Measurements from ENCODE around the gene FOXC1. TPM values are rescaled to one million over a fixed set of nuclear protein-coding genes. Genes with fewer than 3 reads are reported as not detected.

The FOXC1 gene
- total and polyA plus RNA-seq, 2 of the 13 experiments (the other 11 are each of a cell fraction or from before 2014, with no cell fraction given) = 0.44 to 0.55 TPM

DNA sequence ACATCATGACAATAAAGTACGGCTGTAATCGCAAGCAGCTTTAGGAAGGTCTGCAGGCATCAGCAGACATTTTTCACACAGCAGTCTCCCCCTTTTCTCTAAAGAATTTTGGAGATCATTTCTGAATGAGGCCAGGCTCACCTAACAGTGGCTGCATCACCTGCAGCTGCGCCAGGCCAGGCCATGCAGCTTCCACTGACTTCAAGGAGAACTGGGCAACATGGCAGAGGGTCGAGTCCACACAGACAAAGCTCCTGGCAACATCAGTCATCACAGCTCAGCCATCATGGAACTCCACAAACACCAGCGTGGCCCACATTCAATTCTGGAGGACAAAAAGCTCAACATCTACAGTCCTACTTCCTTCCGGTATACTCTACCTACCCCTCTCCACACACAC, 17.8 kb upstream of the FOXC1 start:
- intact Hi-C loops (cut with micrococcal nuclease; ENCODE audit: unreplicated experiment) (loop anchor here (10.0 kb wide), 1 partner anchor 1463 kb away; no protein-coding TSS in a partner anchor), in situ Hi-C loops (cut with HindIII; ENCODE audit: extremely low pct_ligation_motif_present, low pct_unique_long_range_greater_than_20kb) (loop anchor here (5.0 kb wide), 2 partner anchors 615 to 1040 kb away; no protein-coding TSS in a partner anchor)
- WGBS (ENCODE audit: low lambda C conversion rate) = 76% methylated on average over 4 of the region's 6 CpGs
- no peaks in the 10 kb centered on the region for H3K36me3 ChIP-seq (replicated peaks in 1 of 2; ENCODE audit: control insufficient read depth in 1 of 2, insufficient read depth in 2 of 2, low read length in 2 of 2)
- CTCF ChIA-PET (ENCODE audit: low intra/inter-chr PET ratio, low total read pairs) = no interaction called here
- no peak overlapping the region for H3K4me3 ChIP-seq (replicated peaks in 1 of 3; ENCODE audit: insufficient read depth in 1 of 3, low read depth in 2 of 3, low read length in 3 of 3)
- FAIRE-seq (no peak), DNase-seq (ENCODE audit: low spot score) (no peak), ATAC-seq (no peak)
- no peak overlapping the region for H2AFZ ChIP-seq (ENCODE audit: low read length)
- H3K79me2 ChIP-seq (ENCODE audit: insufficient read depth, low read length) = no peaks in the 10 kb centered on the region
- H4K20me1 ChIP-seq (ENCODE audit: insufficient read depth, low read length) = no peaks in the 10 kb centered on the region
- H3K9ac ChIP-seq (ENCODE audit: insufficient read depth, low read depth, low read length) = no peak overlapping the region
- no peaks in the 10 kb centered on the region for H3K9me3 ChIP-seq (ENCODE audit: low read length)
- H3K4me1 ChIP-seq (ENCODE audit: insufficient read depth, low read length) = peaks cover 42% of the 10 kb centered on the region
- BruUV-seq (replicated peaks) = no TSS peak
- POLR2A ChIA-PET = no interaction called here
- H3K27me3 ChIP-seq (ENCODE audit: control insufficient read depth in 1 of 2, insufficient read depth in 2 of 2, low read length in 2 of 2) = peaks cover 11 to 42% of the 10 kb centered on the region in 2 experiments; a peak in 4 of 5 replicates
- no peak overlapping the region for H3K4me2 ChIP-seq (ENCODE audit: low read depth, low read length)
- TF ChIP-seq, protein P1, sequence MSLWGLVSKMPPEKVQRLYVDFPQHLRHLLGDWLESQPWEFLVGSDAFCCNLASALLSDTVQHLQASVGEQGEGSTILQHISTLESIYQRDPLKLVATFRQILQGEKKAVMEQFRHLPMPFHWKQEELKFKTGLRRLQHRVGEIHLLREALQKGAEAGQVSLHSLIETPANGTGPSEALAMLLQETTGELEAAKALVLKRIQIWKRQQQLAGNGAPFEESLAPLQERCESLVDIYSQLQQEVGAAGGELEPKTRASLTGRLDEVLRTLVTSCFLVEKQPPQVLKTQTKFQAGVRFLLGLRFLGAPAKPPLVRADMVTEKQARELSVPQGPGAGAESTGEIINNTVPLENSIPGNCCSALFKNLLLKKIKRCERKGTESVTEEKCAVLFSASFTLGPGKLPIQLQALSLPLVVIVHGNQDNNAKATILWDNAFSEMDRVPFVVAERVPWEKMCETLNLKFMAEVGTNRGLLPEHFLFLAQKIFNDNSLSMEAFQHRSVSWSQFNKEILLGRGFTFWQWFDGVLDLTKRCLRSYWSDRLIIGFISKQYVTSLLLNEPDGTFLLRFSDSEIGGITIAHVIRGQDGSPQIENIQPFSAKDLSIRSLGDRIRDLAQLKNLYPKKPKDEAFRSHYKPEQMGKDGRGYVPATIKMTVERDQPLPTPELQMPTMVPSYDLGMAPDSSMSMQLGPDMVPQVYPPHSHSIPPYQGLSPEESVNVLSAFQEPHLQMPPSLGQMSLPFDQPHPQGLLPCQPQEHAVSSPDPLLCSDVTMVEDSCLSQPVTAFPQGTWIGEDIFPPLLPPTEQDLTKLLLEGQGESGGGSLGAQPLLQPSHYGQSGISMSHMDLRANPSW (CRISPR knock-in tag; IDR thresholded peaks at IDR 0.05; ENCODE audit: borderline replicate concordance) = no peak
- TF ChIP-seq MIER2 (CRISPR knock-in tag; IDR thresholded peaks at IDR 0.05) (no peak), FOXC1 (CRISPR knock-in tag; IDR thresholded peaks at IDR 0.05; ENCODE audit: borderline replicate concordance) (no peak), SCMH1 (CRISPR knock-in tag; IDR thresholded peaks at IDR 0.05; ENCODE audit: borderline replicate concordance) (no peak), ZNF101 (CRISPR knock-in tag; IDR thresholded peaks at IDR 0.05; ENCODE audit: borderline replicate concordance, low read depth) (no peak), NR1H2 (CRISPR knock-in tag; IDR thresholded peaks at IDR 0.05; ENCODE audit: borderline replicate concordance, low read depth) (no peak)
- H3K27ac ChIP-seq (ENCODE audit: extremely low read length, insufficient read depth, low read length) = no peak overlapping the region

Measured in HepG2 (cell line).